Karpas-422 (cell line): ENCODE results near the gene CNTNAP4. TPM values are rescaled to one million over a fixed set of nuclear protein-coding genes. Genes with fewer than 3 reads are reported as not detected.

Experiments used
- DNase-seq: peaks from one replicate; pipeline ENCODE4 v3.0.0-alpha.2; 2015
- H2AFZ ChIP-seq: fragments of 200-600 bp; sonication (generic); 2 replicates; pipeline ENCODE4 v1.6.1; 2014; ENCODE audit warnings: antibody characterized with exemption, low read length, mixed read lengths
- H3K27ac ChIP-seq: fragments of 200-600 bp; sonication (generic); 2 replicates; pipeline ENCODE4 v1.5.1; 2014; ENCODE audit warnings: mild to moderate bottlenecking, low read length, moderate library complexity
- H3K27me3 ChIP-seq: fragments of 200-600 bp; sonication (generic); 2 replicates; pipeline ENCODE4 v1.6.1; 2014; ENCODE audit warnings: low read length, mixed read lengths
- H3K36me3 ChIP-seq: fragments of 200-600 bp; sonication (generic); 2 replicates; pipeline ENCODE4 v1.6.1; 2014; ENCODE audit warnings: low read length, mixed read lengths; ENCODE audit not compliant: insufficient read depth
- H3K4me1 ChIP-seq: fragments of 200-600 bp; sonication (generic); 2 replicates; pipeline ENCODE4 v1.6.1; 2014; ENCODE audit warnings: mild to moderate bottlenecking, low read length, mixed read lengths
- H3K4me2 ChIP-seq: fragments of 200-600 bp; sonication (generic); 2 replicates; pipeline ENCODE4 v1.6.1; 2014; ENCODE audit warnings: low read length, low read depth, mild to moderate bottlenecking; ENCODE audit not compliant: poor library complexity, severe bottlenecking
- H3K4me3 ChIP-seq: fragments of 200-600 bp; sonication (generic); 2 replicates; pipeline ENCODE4 v1.5.1; 2014; ENCODE audit warnings: mild to moderate bottlenecking, antibody characterized with exemption, low read length, mixed read lengths
- H3K79me2 ChIP-seq: fragments of 200-600 bp; sonication (generic); 2 replicates; pipeline ENCODE4 v1.6.1; 2014; ENCODE audit warnings: mild to moderate bottlenecking, low read length, mixed read lengths
- H3K9ac ChIP-seq: fragments of 200-600 bp; sonication (generic); 2 replicates; pipeline ENCODE4 v1.6.0; 2014; ENCODE audit warnings: low read length
- H3K9me2 ChIP-seq: fragments of 200-600 bp; sonication (generic), shearing (Covaris generic); replicated peaks from 2 replicates; pipeline ENCODE4 v1.6.0; 2014; ENCODE audit warnings: mild to moderate bottlenecking, low read length, moderate library complexity; ENCODE audit not compliant: insufficient read depth
- H3K9me3 ChIP-seq: fragments of 300-700, 200-600 bp; sonication (generic); 2 replicates; pipeline ENCODE4 v1.6.1; 2014; ENCODE audit warnings: low read length, mixed read lengths
- H4K20me1 ChIP-seq: fragments of 200-600 bp; sonication (generic); 2 replicates; pipeline ENCODE4 v1.6.1; 2014; ENCODE audit warnings: mild to moderate bottlenecking, antibody characterized with exemption, low read length, low read depth; ENCODE audit not compliant: insufficient read depth
- total RNA-seq: library from RNA; depleted of rRNA; stranded (reverse); fragments of >200 nt; shearing (Covaris generic); gene quantifications from 2 replicates; pipeline ENCODE4 v1.2.3, GENCODE V29; 2014; ENCODE audit warnings: low replicate concordance

Gene CNTNAP4
- total RNA-seq, 1 experiment from 2014 or later = 1.8 TPM

GRCh38 chr16:76246587-76246986 lies 30.6 kb upstream of the CNTNAP4 start:
- H3K4me1 ChIP-seq = no peaks in the 10 kb centered on the region
- H3K27me3 ChIP-seq = no peaks in the 10 kb centered on the region
- no peaks in the 10 kb centered on the region for H3K79me2 ChIP-seq
- no peak overlapping the region for H2AFZ ChIP-seq
- H3K9me2 ChIP-seq = no peaks in the 10 kb centered on the region
- H3K27ac ChIP-seq = no peak overlapping the region
- no peaks in the 10 kb centered on the region for H3K36me3 ChIP-seq
- no peak overlapping the region for H3K4me2 ChIP-seq
- no peak for DNase-seq
- no peaks in the 10 kb centered on the region for H4K20me1 ChIP-seq
- H3K4me3 ChIP-seq = no peak overlapping the region
- H3K9ac ChIP-seq = no peak overlapping the region
- H3K9me3 ChIP-seq = no peaks in the 10 kb centered on the region

GRCh38 chr16:76265434-76266045 lies 11.7 kb upstream of the CNTNAP4 start:
- no peaks in the 10 kb centered on the region for H4K20me1 ChIP-seq
- H3K4me2 ChIP-seq = no peak overlapping the region
- no peaks in the 10 kb centered on the region for H3K36me3 ChIP-seq
- H3K9ac ChIP-seq = no peak overlapping the region
- no peaks in the 10 kb centered on the region for H3K9me2 ChIP-seq
- H3K27me3 ChIP-seq = 0 out of 2 replicates have a peak, but pooled peaks cover 2% of the 10 kb centered on the region
- no peaks in the 10 kb centered on the region for H3K79me2 ChIP-seq
- DNase-seq = peak; percentile 83
- no peaks in the 10 kb centered on the region for H3K9me3 ChIP-seq
- no peak overlapping the region for H3K4me3 ChIP-seq
- H3K4me1 ChIP-seq = no peaks in the 10 kb centered on the region
- H2AFZ ChIP-seq = no peak overlapping the region
- no peak overlapping the region for H3K27ac ChIP-seq

GRCh38 chr16:76268824-76269223 lies 8.4 kb upstream of the CNTNAP4 start:
- no peak overlapping the region for H3K4me2 ChIP-seq
- no peaks in the 10 kb centered on the region for H3K79me2 ChIP-seq
- H3K27me3 ChIP-seq = 0 out of 2 replicates have a peak, but pooled peaks cover 2% of the 10 kb centered on the region
- no peak overlapping the region for H3K9ac ChIP-seq
- H3K4me1 ChIP-seq = no peaks in the 10 kb centered on the region
- H3K27ac ChIP-seq = no peak overlapping the region
- no peak overlapping the region for H2AFZ ChIP-seq
- no peaks in the 10 kb centered on the region for H4K20me1 ChIP-seq
- no peaks in the 10 kb centered on the region for H3K9me2 ChIP-seq
- no peaks in the 10 kb centered on the region for H3K36me3 ChIP-seq
- H3K9me3 ChIP-seq = no peaks in the 10 kb centered on the region
- no peak overlapping the region for H3K4me3 ChIP-seq
- DNase-seq = no peak

GRCh38 chr16:76277460-76278030 lies 344 bp downstream of the CNTNAP4 start:
- Histone ChIP-seq H3K4me3 (no peak overlapping the region), H3K36me3 (no peaks in the 10 kb centered on the region), H2AFZ (no peak overlapping the region), H3K9me3 (no peaks in the 10 kb centered on the region), H3K9ac (no peak overlapping the region), H3K9me2 (no peaks in the 10 kb centered on the region), H3K27ac (no peak overlapping the region), H4K20me1 (no peaks in the 10 kb centered on the region), H3K4me2 (no peak overlapping the region), H3K79me2 (no peaks in the 10 kb centered on the region), H3K4me1 (no peaks in the 10 kb centered on the region), H3K27me3 (no peaks in the 10 kb centered on the region)
- DNase-seq = no peak

GRCh38 chr16:76278086-76278485 lies 885 bp downstream of the CNTNAP4 start:
- Histone ChIP-seq H3K36me3 (no peaks in the 10 kb centered on the region), H3K79me2 (no peaks in the 10 kb centered on the region), H3K9me3 (no peaks in the 10 kb centered on the region), H3K9ac (no peak overlapping the region), H3K4me3 (no peak overlapping the region), H3K27me3 (no peaks in the 10 kb centered on the region), H3K9me2 (no peaks in the 10 kb centered on the region), H4K20me1 (no peaks in the 10 kb centered on the region), H3K4me1 (no peaks in the 10 kb centered on the region), H3K4me2 (no peak overlapping the region), H2AFZ (no peak overlapping the region), H3K27ac (no peak overlapping the region)
- no peak for DNase-seq

GRCh38 chr16:76278980-76279379 lies 1.8 kb downstream of the CNTNAP4 start:
- Histone ChIP-seq H3K4me3 (no peak overlapping the region), H3K4me2 (no peak overlapping the region), H4K20me1 (no peaks in the 10 kb centered on the region), H3K27ac (no peak overlapping the region), H3K9ac (no peak overlapping the region), H3K9me3 (no peaks in the 10 kb centered on the region), H3K79me2 (no peaks in the 10 kb centered on the region), H3K36me3 (no peaks in the 10 kb centered on the region), H3K27me3 (no peaks in the 10 kb centered on the region), H3K4me1 (no peaks in the 10 kb centered on the region), H3K9me2 (no peaks in the 10 kb centered on the region), H2AFZ (no peak overlapping the region)
- peak; percentile 75 for DNase-seq

- no peaks in the 10 kb centered on the region for H3K79me2 ChIP-seq
- no peak for DNase-seq
- H3K9me2 ChIP-seq = no peaks in the 10 kb centered on the region
- H3K27ac ChIP-seq = no peak overlapping the region
- no peak overlapping the region for H3K4me3 ChIP-seq
- no peaks in the 10 kb centered on the region for H4K20me1 ChIP-seq
- no peak overlapping the region for H3K4me2 ChIP-seq
- H3K4me1 ChIP-seq = no peaks in the 10 kb centered on the region
- H3K27me3 ChIP-seq = no peaks in the 10 kb centered on the region
- H3K9ac ChIP-seq = no peak overlapping the region
- no peak overlapping the region for H2AFZ ChIP-seq
- H3K36me3 ChIP-seq = no peaks in the 10 kb centered on the region
- H3K9me3 ChIP-seq = no peaks in the 10 kb centered on the region
Measured at GRCh38 chr16:76280421-76281215, 3.4 kb downstream of the CNTNAP4 start.

- Histone ChIP-seq H3K79me2 (no peaks in the 10 kb centered on the region), H3K36me3 (no peaks in the 10 kb centered on the region), H3K27me3 (peaks cover 2% of the 10 kb centered on the region; the same call in 1 of the 2 replicates), H3K9me3 (peaks cover 8% of the 10 kb centered on the region; the same call in 1 of the 2 replicates), H3K9me2 (no peaks in the 10 kb centered on the region), H3K27ac (no peak overlapping the region), H2AFZ (no peak overlapping the region), H3K4me3 (no peak overlapping the region), H4K20me1 (no peaks in the 10 kb centered on the region), H3K9ac (no peak overlapping the region), H3K4me2 (no peak overlapping the region), H3K4me1 (no peaks in the 10 kb centered on the region)
- DNase-seq = no peak
Measured at GRCh38 chr16:76287466-76287865, 10.3 kb downstream of the CNTNAP4 start.
